ENCODE data around the gene ANO9.

DNA sequence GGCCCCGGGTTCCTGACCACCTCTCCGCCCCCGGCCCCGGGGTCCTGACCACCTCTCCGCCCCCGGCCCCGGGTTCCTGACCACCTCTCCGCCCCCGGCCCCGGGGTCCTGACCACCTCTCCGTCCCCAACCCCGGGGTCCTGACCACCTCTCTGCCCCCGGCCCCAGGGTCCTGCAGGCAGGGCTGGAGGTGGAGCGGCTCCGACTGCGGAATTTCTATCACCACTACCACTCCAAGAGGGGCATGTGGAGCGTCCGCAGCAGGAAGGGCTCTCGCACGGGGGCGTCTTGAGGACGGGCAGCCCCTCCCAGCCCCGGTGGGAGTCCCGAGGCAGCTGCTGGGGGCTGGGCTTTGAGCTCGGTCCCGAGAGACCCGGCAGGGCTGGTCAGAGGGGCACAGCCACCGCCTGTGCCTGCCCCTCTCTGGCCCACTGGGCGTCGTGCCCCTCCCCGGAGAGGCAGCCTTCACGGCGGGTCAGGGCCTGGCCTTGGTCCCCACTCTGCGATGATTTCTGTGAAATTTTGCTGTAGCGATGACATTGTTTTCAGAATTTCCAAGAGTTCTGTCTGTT lies 60.2 kb downstream of the ANO9 start:
- TF ChIP-seq, protein P1, sequence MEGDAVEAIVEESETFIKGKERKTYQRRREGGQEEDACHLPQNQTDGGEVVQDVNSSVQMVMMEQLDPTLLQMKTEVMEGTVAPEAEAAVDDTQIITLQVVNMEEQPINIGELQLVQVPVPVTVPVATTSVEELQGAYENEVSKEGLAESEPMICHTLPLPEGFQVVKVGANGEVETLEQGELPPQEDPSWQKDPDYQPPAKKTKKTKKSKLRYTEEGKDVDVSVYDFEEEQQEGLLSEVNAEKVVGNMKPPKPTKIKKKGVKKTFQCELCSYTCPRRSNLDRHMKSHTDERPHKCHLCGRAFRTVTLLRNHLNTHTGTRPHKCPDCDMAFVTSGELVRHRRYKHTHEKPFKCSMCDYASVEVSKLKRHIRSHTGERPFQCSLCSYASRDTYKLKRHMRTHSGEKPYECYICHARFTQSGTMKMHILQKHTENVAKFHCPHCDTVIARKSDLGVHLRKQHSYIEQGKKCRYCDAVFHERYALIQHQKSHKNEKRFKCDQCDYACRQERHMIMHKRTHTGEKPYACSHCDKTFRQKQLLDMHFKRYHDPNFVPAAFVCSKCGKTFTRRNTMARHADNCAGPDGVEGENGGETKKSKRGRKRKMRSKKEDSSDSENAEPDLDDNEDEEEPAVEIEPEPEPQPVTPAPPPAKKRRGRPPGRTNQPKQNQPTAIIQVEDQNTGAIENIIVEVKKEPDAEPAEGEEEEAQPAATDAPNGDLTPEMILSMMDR (IDR thresholded peaks at IDR 0.05), result no peak
- TF ChIP-seq POLR2A (IDR thresholded peaks at IDR 0.05), result no peak
